K562 (cell line): ENCODE measurements around the gene EPHB2. TPM values are rescaled to one million over a fixed set of nuclear protein-coding genes. Genes with fewer than 3 reads are reported as not detected.

Experiments
- ATAC-seq: fragments of 200-7000 bp; cut with Tn5 transposase; 3 replicates; pipeline ENCODE4 v1.9.1; 2020; ENCODE audit warnings: moderate library complexity
- BruUV-seq: library from RNA; stranded (reverse); fragments of 400-500 nt; replicated peaks from 2 replicates; lab custom pipeline; 2021; lab: Mats Ljungman, UMichigan
- CTCF ChIA-PET: fragments of 300-600 bp; formaldehyde crosslinking; extraction: SDS; loops from one replicate; lab custom pipeline; 2021; ENCODE audit warnings: low intra/inter-chr PET ratio; lab: Yijun Ruan, JAX
- POLR2A ChIA-PET: fragments of 300-600, 350-650 bp; sonication (Branson Sonifier 250); formaldehyde crosslinking; extraction: SDS; loops from one replicate; lab custom pipeline; 2021; ENCODE audit warnings: antibody characterized with exemption, inconsistent platforms; lab: Yijun Ruan, JAX
- DNase-seq, 4 experiments: peaks; one replicate each; pipeline versions ENCODE4 v3.0.0 to v3.0.0-alpha.2; 2011 to 2018; ENCODE audit warnings: low spot score in 3 of 4, mixed read lengths in 3 of 4; ENCODE audit errors: extremely low read depth in 1 of 4
- FAIRE-seq: peaks from 2 replicates; lab custom pipeline; 2011; peaks lifted over from hg19 to GRCh38; lab: Jason Lieb, UNC
- H2AFZ ChIP-seq: 2 replicates; pipeline ENCODE4 v1.6.0; 2011; ENCODE audit warnings: low read depth, low read length, control low read depth, inconsistent platforms
- H3K27ac ChIP-seq: fragments of 200-600 bp; 3 replicates; pipeline ENCODE4 v1.8.0; 2011; ENCODE audit warnings: low read depth, mild to moderate bottlenecking, control low read depth, inconsistent platforms, low read length, moderate library complexity, mixed read lengths; ENCODE audit errors: extremely low read depth
- H3K27me3 ChIP-seq, 2 experiments: fragments of 300-600 bp in 1 of 2; 2 replicates in 1 of 2; 3 replicates in 1 of 2; pipeline versions ENCODE4 v1.6.0 to v1.8.0; 2011; ENCODE audit warnings: inconsistent platforms in 2 of 2, low read length in 2 of 2, mild to moderate bottlenecking in 1 of 2, mixed read lengths in 1 of 2, moderate library complexity in 1 of 2; ENCODE audit not compliant: control insufficient read depth in 2 of 2, insufficient read depth in 2 of 2
- H3K36me3 ChIP-seq: fragments of 300-600 bp; 3 replicates; pipeline ENCODE4 v1.8.0; 2011; ENCODE audit warnings: mild to moderate bottlenecking, low read length, inconsistent platforms; ENCODE audit not compliant: control insufficient read depth, insufficient read depth
- H3K4me1 ChIP-seq, 2 experiments: fragments of 200-600 bp in 1 of 2; replicated peaks in 1 of 2; 2 replicates in 1 of 2; 3 replicates in 1 of 2; pipeline versions ENCODE4 v1.5.1 to v1.8.0; 2011; ENCODE audit warnings: inconsistent platforms in 2 of 2, low read length in 2 of 2, mild to moderate bottlenecking in 1 of 2, mixed read lengths in 1 of 2, moderate library complexity in 1 of 2; ENCODE audit not compliant: control insufficient read depth in 2 of 2, insufficient read depth in 2 of 2
- H3K4me2 ChIP-seq: 2 replicates; pipeline ENCODE4 v1.6.1; 2011; ENCODE audit warnings: low read length, control low read depth, inconsistent platforms, mixed read lengths; ENCODE audit not compliant: insufficient read depth
- H3K4me3 ChIP-seq: fragments of 200-600 bp; sonication (generic), shearing (Covaris generic); 2 replicates; pipeline ENCODE4 v1.5.1; 2016; ENCODE audit warnings: control low read depth, inconsistent platforms
- H3K79me2 ChIP-seq: fragments of 200-600 bp; 3 replicates; pipeline ENCODE4 v1.8.0; 2011; ENCODE audit warnings: low read length, inconsistent platforms; ENCODE audit not compliant: control insufficient read depth, insufficient read depth
- H3K9ac ChIP-seq, 2 experiments: 2 replicates each; pipeline versions ENCODE4 v1.6.0 to v1.6.1; 2011; ENCODE audit warnings: low read depth in 2 of 2, low read length in 2 of 2, control low read depth in 1 of 2, inconsistent platforms in 1 of 2, mild to moderate bottlenecking in 1 of 2, mixed read lengths in 1 of 2; ENCODE audit not compliant: insufficient read depth in 1 of 2
- H3K9me1 ChIP-seq: one replicate; pipeline ENCODE4 v1.6.0; 2011; ENCODE audit warnings: inconsistent platforms, mild to moderate bottlenecking, low read length, moderate library complexity; ENCODE audit not compliant: control insufficient read depth, insufficient read depth
- H3K9me3 ChIP-seq: replicated peaks from 2 replicates; pipeline ENCODE4 v1.5.1; 2011; ENCODE audit warnings: low read depth, low read length, inconsistent platforms; ENCODE audit not compliant: control insufficient read depth, insufficient read depth
- H4K20me1 ChIP-seq: replicated peaks from 2 replicates; pipeline ENCODE4 v1.6.1; 2011; ENCODE audit warnings: low read length, inconsistent platforms, mixed read lengths; ENCODE audit not compliant: control insufficient read depth, insufficient read depth
- KDM1A ChIP-seq, 2 experiments: fragments of 450-650 bp; IDR thresholded peaks; 2 replicates each; pipeline ENCODE4 v1.6.1; 2016; ENCODE audit warnings: mild to moderate bottlenecking in 2 of 2
- RBM25 ChIP-seq: fragments of 200-400 bp; formaldehyde crosslinking; IDR thresholded peaks from 2 replicates; pipeline ENCODE4 v1.6.1; 2018; ENCODE audit warnings: low read length, low read depth, moderate library complexity; ENCODE audit not compliant: severe bottlenecking
- STAT6 ChIP-seq: sonication (generic); formaldehyde crosslinking; IDR thresholded peaks from 2 replicates; pipeline ENCODE4 v1.8.1; 2023; ENCODE audit warnings: mild to moderate bottlenecking, missing genetic modification reagents
- TCFL5 ChIP-seq: fragments of 250-450 bp; sonication (Bioruptor Pico); conservative IDR thresholded peaks from 2 replicates; pipeline ENCODE4 v1.6.1; 2021; ENCODE audit warnings: mild to moderate bottlenecking, moderate library complexity, matching md5 sums
- ZNF384 ChIP-seq: IDR thresholded peaks from 2 replicates; pipeline ENCODE4 v1.6.1; 2012; ENCODE audit warnings: low read depth, low read length, improper control_type of control experiment
- WGBS: fragments of 100-300 bp; shearing (Covaris generic); methylation state at CpG from one replicate; pipeline ENCODE4 v1.1.6; 2016; ENCODE audit warnings: low coverage, mixed read lengths; ENCODE audit not compliant: insufficient coverage; ENCODE audit errors: missing lambda C conversion rate; 5-methylcytosine and 5-hydroxymethylcytosine counted together
- in situ Hi-C: fragments of 300-500 bp; cut with MboI; formaldehyde crosslinking; loops from 4 replicates; pipeline ENCODE4 v1.15.0; 2018; ENCODE audit warnings: inconsistent platforms, mixed read lengths
- intact Hi-C: fragments of 100-400 bp; cut with micrococcal nuclease; formaldehyde crosslinking; loops from 2 replicates; pipeline ENCODE4 v1.14.2; 2022
- polyA plus RNA-seq, 8 experiments: library from polyadenylated mRNA; depleted of rRNA in 4 of 8; stranded (reverse) in 5 of 8; unstranded in 3 of 8; fragments of >200 nt; fragmentation: Nextera tagmentation in 2 of 8; fragmentation: Illumina TruSeq in 1 of 8; extraction: Ambion mirVana in 2 of 8; extraction: Trizol in 1 of 8; gene quantifications; 2 replicates each; pipeline versions ENCODE4 v1.2.1 to v1.2.3, GENCODE V29; 2011 to 2014; ENCODE audit warnings: inconsistent platforms in 1 of 8, missing spikeins in 1 of 8
- total RNA-seq, 7 experiments: library from RNA; depleted of rRNA in 6 of 7; stranded (reverse); fragments of >200 nt in 6 of 7; fragmentation: Illumina TruSeq in 2 of 7; extraction: Trizol in 2 of 7; gene quantifications; 2 replicates each; pipeline versions ENCODE4 v1.2.1 to v1.2.3, GENCODE V29; 2011 to 2021; ENCODE audit warnings: low replicate concordance in 1 of 7

Gene EPHB2
- total and polyA plus RNA-seq, 9 of the 15 experiments (the other 6 are each of a cell fraction or from before 2014, with no cell fraction given), result not detected

GRCh38 chr1:22810378-22810777, 99.7 kb downstream of the EPHB2 start (continued):
- TF ChIP-seq STAT6 (CRISPR knock-in tag) (no peak), ZNF384 (no peak)

DNA sequence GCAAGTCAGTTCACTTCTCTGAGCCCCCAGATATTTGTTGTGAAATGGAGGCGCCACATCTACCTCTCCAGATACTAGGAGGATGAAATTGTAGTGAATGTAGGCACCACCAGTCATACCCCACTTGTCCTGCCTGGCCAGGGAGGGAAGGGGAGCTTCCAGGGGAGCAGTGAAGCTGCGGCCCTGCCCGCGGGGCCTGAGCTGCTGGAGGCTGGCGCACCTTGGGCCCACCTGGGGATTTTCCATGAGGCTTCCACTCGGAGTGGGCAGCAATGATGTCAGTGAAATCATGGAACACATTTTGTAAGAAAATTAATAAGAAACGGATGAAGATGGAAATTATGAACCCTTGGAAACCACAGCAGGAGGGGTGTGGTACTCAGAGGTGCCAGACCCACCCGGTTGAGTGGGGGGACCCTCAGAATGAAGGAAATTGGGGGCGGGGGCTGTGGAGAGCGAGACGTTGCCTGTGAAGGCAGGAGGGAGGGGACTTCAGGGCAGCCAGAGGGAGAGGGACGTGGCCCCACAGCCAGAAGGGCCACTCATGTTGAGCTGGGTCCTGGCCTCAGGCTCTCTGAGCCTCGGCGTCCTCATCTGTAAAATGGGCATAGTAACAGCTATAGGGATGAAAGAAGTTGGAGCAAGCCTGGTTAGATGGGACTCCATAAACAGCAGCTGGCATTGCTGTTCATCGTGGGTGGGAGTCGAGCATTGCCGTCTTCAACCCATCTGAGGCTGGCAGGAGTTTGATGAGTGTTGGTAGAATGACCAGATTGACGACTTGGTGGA, 101.6 kb downstream of the EPHB2 start:
- Histone ChIP-seq H3K4me2 (no peak overlapping the region), H2AFZ (no peak overlapping the region), H3K36me3 (no peaks in the 10 kb centered on the region), H3K27me3 (peaks cover 7 to 44% of the 10 kb centered on the region in 2 experiments), H3K9me1 (no peaks in the 10 kb centered on the region), H3K79me2 (no peaks in the 10 kb centered on the region), H3K27ac (no peak overlapping the region), H3K9me3 (no peaks in the 10 kb centered on the region), H3K4me3 (no peak overlapping the region), H4K20me1 (peaks cover 9% of the 10 kb centered on the region), H3K4me1 (peaks cover 0 to 6% of the 10 kb centered on the region in 2 experiments; a peak in 1 of 5 replicates), H3K9ac (no peak overlapping the region)
- DNase-seq, result no peak
- intact Hi-C loops, result no loop called here
- ChIA-PET POLR2A (no interaction called here), CTCF (no interaction called here)
- no peak for ATAC-seq
- BruUV-seq, result no TSS peak
- WGBS, result under 1% methylated on average over 18 of the region's 18 CpGs
- in situ Hi-C loops, result no loop called here
- TF ChIP-seq RBM25 (peak; percentile 40), KDM1A (IDR thresholded peaks at IDR 0.05) (peak in 1 of 2 experiments; percentile 9; a peak in 1 of 4 replicates), TCFL5 (no peak)
- FAIRE-seq, result no peak
